IPS DF 4.7 (cell line): ENCODE results near the gene RIPK4.

Source experiments
- DNase-seq: peaks from one replicate; pipeline ENCODE4 v3.0.0-alpha.2; 2013; ENCODE audit warnings: low spot score; ENCODE audit errors: extremely low read depth

Gene RIPK4

DNA sequence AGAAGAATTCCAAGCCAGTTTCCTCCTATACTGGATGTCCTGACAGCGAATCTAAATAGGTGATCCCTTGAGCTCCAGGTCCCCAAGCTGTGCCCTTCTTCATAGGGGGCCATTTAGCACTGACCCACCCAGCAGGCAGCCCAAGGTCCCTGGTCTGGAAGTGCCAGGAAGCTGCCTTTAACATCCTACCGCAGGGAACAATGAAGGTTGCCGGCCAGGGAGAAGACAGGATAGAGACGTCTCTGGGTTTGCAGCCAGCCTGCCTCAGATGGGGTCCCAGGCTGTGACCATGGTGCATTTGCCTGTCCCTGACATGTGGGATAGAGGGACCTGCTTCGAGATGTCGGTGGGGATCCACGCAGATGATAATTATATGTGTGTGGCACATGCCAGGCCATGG is 2.7 kb upstream of the RIPK4 start:
- DNase-seq, result no peak

- no peak for DNase-seq
These were observed 2.3 kb upstream of the RIPK4 start for GRCh38 chr21:41769111-41769510.

DNA sequence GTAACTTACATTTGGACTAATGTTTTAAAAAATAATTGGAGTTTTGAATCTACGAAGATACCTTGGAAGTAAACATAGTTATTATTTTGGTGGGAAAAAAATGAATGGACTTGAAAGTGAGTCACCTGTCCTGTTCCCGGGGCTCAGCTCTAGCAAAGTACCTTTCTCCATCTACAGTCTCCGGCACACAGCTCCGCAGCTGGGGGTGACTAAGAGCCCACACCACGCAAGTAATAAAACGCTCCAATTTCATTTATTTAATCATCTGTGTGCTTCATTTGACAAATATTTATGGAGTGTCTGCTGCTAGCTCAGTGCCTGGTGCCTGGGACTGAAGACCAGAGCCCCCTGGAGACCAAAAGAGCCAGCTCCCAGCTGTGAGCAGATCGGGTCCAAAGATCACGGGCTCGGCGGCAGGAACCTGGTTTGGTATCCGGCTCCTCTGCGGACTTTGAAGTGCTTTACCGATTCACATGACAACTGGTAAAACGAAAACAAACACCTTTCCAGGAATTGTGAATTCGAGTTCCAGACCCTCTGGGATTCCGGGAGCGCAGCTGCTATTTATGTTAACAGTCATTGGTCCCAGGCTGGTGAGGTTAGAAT is 1.7 kb upstream of the RIPK4 start:
- DNase-seq, result no peak

DNA sequence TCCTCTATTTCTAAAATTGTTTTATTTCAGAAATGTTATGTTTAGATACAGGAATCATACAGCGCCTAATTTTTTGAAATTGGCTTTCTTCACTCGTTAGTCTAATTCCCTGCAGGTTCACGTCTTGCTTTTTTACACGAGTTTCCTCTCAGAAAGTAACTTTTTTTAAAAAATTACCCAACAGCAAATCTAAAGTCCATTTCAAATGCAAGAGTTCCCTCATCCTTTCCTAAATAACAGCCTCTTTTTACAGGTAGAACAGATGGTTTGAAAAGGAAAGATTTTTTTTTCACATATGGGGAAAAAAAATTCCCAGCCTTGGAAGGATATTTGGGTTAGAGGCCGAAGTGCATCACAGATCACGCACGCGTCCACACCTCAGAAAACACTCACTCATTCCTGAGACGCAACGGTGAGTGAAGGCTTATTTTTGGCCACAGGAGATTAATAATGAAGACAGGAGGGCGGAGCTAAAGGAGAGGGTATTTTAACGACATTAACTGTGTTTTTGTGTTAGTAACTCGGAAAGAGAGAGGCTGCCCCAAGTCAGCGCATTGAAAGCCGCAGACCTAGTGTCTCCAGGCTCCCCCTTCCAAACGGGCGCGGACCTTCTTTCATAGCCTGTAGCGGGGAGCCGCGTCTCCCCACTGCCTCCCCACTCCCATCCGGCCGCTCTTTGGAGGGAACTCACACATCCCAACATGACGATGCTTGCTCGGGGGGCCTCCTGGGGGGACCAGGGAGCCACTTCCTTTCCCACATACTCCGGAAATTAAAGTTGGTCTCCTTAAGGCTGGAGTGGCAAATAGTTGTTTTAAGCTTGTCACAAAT is 969 bp upstream of the RIPK4 start:
- DNase-seq, result no peak

GRCh38 chr21:41765973-41766882 is 624 bp downstream of the RIPK4 start:
- DNase-seq, result no peak

GRCh38 chr21:41765420-41765821 is 1.4 kb downstream of the RIPK4 start:
- no peak for DNase-seq

- no peak for DNase-seq
These were observed 2.1 kb downstream of the RIPK4 start for GRCh38 chr21:41764558-41765419.

DNA sequence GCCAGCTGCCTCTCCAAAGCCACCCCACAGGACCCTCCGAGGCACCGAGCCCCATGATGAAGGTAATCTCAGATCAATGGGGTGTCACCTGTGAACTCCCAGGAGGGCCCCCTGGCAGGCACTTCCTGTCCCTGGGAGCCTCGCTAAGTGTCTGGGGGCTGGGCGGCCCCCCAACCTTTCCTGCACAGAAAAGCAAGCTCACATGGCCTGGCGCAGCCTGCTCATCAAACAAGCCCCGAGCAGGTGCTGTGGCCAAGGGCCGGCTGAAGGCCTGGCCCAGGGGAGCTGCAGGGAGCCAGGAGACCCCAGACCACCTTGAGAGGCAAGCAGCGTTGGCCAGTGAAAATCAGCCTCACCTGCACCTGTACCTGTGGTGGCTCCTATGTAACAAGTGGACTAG is 2.9 kb downstream of the RIPK4 start:
- DNase-seq, result no peak

DNA sequence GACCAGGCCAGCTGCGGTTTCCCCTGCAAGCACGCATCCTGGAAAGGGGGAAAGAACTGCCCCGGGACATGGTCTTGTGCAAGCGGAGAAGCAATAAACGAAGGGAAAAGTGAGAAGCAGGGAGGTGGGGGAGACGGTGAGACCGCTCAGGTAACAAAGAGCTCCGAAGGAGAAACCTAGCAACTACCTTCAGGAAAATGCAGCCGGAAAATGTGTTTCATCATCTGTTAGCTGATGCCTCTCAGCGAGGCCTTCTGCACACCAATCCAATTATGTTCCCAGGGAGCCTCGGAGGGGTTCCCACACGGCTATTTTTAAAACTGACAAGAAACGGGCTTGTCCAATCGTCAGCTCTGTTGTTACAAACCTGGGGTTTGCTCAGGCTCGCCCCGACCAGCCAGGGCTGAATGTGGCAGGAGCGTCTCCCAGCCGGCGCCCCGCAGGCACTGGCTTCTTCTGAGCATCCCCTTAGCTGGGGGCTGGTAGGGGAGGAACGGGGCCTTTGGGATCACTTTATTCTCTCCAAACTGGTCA is 3.4 kb downstream of the RIPK4 start:
- no peak for DNase-seq

DNA sequence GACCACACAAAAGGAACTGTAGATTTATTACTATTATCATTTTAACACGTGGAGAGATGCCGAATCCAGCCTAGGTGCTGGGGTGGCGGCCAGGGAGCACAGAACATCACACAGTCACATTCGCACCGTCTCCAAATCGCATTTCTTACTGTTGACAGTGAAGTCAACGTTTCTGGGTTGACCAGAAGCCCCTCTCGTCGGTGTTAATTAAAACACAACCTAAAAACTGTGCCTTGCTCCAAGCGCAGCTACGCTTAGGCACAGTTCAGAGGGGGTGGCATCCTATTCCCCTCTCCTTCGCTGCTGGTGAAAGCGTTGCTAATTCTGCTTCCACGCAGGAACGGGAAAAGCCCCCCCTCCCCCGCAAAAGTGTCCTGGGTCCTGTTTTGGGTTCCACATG is 4.1 kb downstream of the RIPK4 start:
- DNase-seq, result no peak

- DNase-seq, result no peak
These were observed 4.8 kb downstream of the RIPK4 start for GRCh38 chr21:41761934-41762635.

DNA sequence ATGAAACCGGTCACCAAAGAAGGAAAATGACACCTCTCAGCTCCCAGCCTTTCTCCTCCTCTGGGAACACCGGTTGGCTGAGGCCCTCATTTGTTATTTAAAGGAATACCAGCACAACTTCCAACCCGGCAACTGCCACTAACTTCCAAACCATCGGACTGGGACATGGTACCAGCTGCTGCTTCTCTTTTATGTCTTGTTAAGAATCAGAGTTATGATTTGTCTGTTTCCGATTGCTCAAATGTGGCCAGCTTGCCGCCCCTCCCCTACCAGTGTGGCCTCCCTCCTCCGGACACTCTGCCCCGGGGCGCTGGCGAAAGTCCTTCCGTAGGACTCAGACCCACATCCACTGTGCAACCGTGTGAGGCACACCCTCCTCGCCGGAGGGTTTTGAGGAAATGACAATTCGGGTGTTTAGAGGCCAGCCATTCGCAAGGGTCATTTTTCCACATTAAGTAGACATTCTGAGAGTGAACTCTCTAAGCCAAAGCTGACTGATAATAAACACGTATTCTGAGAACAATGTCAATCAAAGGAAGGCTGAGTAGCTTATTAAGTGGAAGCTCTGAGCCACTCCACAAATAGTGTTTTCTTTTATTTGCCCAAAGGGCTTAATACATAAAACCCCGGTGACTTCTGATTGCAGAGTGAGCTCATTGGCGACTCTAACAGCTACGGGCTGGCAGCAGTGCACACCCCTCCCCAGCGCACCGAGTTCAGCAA is 5.5 kb downstream of the RIPK4 start:
- DNase-seq, result no peak

GRCh38 chr21:41760411-41760810 is 6.4 kb downstream of the RIPK4 start:
- no peak for DNase-seq

- no peak for DNase-seq
These were observed 6.9 kb downstream of the RIPK4 start for GRCh38 chr21:41759926-41760325.

DNA sequence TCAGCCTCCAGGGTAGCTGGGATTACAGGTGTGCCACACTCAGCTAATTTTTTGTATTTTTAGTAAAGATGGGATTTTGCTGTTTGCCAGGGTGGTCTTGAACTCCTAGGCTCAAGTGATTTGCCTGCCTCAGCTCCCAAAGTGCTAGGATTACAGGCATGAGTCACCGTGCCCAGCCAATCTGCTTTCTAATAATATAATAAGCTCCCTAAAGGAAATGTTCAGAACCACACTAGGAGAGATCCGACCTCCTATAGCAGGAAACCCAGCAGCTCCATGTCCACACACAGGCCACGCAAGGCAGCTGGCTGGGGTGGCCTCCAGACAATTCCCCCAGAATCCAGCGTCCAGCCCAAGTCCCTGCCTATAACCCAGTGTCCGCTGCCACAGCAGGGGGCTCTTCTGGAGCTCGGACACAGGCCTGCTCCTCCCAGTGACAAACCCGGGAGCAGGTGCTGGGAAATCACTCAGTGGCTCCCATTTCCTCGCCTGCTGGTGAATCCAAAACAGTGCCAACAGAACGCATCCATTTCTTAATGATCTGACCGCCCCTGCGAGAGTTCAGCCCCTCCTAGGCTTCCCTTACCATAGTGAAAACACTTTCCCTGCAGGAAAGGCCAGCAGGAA is 7.5 kb downstream of the RIPK4 start:
- no peak for DNase-seq

DNA sequence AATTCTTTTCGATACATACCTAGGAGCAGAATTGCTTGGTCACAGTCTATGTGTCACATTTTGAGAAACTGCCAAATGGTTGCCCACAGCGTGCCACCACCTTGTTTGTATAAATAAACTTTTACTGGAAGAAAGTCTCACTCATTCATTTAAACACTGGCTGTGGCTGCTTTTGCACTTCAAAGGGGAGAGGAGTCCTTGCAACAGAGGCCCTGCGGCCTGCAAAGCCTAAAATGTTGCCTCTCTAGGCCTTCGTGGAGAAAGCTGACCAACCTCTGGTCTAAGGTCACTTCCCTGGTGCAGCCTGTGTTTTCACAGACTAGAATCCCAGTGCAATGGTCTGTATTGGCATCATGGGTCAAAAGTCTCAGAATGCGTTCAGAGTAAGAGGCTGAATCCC is 8.3 kb downstream of the RIPK4 start:
- DNase-seq, result no peak

GRCh38 chr21:41755934-41756773 is 10.7 kb downstream of the RIPK4 start:
- DNase-seq, result no peak

GRCh38 chr21:41755258-41755933 is 11.5 kb downstream of the RIPK4 start:
- DNase-seq, result no peak
